D721Med (cell line): ENCODE data around the gene BCAS3.

Experiments used
- DNase-seq: peaks from one replicate; pipeline ENCODE4 v3.0.0; 2011; ENCODE audit warnings: low spot score; ENCODE audit not compliant: insufficient read length
- FAIRE-seq: peaks from 2 replicates; lab custom pipeline; 2011; peaks lifted over from hg19 to GRCh38; lab: Jason Lieb, UNC
- CTCF ChIP-seq: IDR thresholded peaks from 2 replicates; pipeline ENCODE4 v1.5.1; 2012; ENCODE audit warnings: mild to moderate bottlenecking, control low read depth; ENCODE audit not compliant: insufficient read depth; ENCODE audit errors: missing control alignments

BCAS3 gene

GRCh38 chr17:61253937-61254574 is 576.4 kb downstream of the BCAS3 start:
- no peak for FAIRE-seq
- DNase-seq: no peak
- TF ChIP-seq CTCF: no peak

GRCh38 chr17:61254904-61255303 is 577.3 kb downstream of the BCAS3 start:
- no peak for DNase-seq
- no peak for FAIRE-seq
- TF ChIP-seq CTCF: no peak

GRCh38 chr17:61255647-61256046 is 578.0 kb downstream of the BCAS3 start:
- no peak for FAIRE-seq
- TF ChIP-seq CTCF: no peak
- DNase-seq: no peak

- DNase-seq: no peak
- no peak for TF ChIP-seq CTCF
- no peak for FAIRE-seq
These were observed 581.7 kb downstream of the BCAS3 start for GRCh38 chr17:61259360-61259759.

GRCh38 chr17:61260071-61260797 is 582.6 kb downstream of the BCAS3 start:
- no peak for FAIRE-seq
- TF ChIP-seq CTCF: no peak
- DNase-seq: no peak

GRCh38 chr17:61261001-61261637 is 583.5 kb downstream of the BCAS3 start:
- no peak for TF ChIP-seq CTCF
- no peak for FAIRE-seq
- DNase-seq: no peak
